Measurements from ENCODE around the gene ADGRL3. TPM values are rescaled to one million over a fixed set of nuclear protein-coding genes. Genes with fewer than 3 reads are reported as not detected.
"Not testable (repeated sequence)": the region's sequence is repeated elsewhere in the genome, so short reads cannot be mapped to it uniquely, and the experiment has no call there.

ADGRL3 gene
- total RNA-seq, 1 donor: under 0.01 TPM

DNA sequence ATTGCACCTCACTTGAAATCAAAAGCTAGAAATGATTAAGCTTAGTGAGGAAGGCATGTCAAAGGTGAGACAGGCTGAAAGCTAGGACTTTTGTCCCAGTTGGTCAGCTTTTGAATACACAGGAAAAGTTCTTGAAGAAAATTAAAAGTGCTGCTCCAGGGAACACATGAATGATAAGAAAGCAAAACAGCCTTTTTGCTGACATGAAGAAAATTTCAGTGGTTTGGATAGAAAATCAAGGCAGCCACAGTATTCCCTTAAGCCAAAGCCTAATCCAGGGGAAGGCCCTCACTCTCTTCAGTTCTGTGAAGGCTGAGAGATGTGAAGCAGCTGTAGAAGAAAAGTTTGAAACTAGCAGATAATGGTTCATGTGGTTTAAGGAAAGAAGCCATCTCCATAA is 150.8 kb downstream of the ADGRL3 start:
- no peak overlapping the region for H3K4me3 ChIP-seq (ENCODE audit: low read depth, low read length)
- DNase-seq (ENCODE audit: low read depth): no peak
- no peak for TF ChIP-seq CTCF (IDR thresholded peaks at IDR 0.05; ENCODE audit: insufficient read depth, low read length)

GRCh38 chr4:61356696-61357095 is 156.6 kb downstream of the ADGRL3 start:
- DNase-seq (ENCODE audit: low read depth): no peak
- no peak overlapping the region for H3K4me3 ChIP-seq (ENCODE audit: low read depth, low read length)
- no peak for TF ChIP-seq CTCF (IDR thresholded peaks at IDR 0.05; ENCODE audit: insufficient read depth, low read length)

- DNase-seq (ENCODE audit: low read depth): no peak
- TF ChIP-seq CTCF (IDR thresholded peaks at IDR 0.05; ENCODE audit: insufficient read depth, low read length): no peak
- no peak overlapping the region for H3K4me3 ChIP-seq (ENCODE audit: low read depth, low read length)
Observed at GRCh38 chr4:61359301-61359700, 159.2 kb downstream of the ADGRL3 start.

GRCh38 chr4:61372817-61373216 is 172.7 kb downstream of the ADGRL3 start:
- H3K4me3 ChIP-seq (ENCODE audit: low read depth, low read length): not testable (repeated sequence)

GRCh38 chr4:61373901-61374440 is 173.8 kb downstream of the ADGRL3 start:
- peak; percentile 35 for DNase-seq (ENCODE audit: low read depth)
- TF ChIP-seq CTCF (IDR thresholded peaks at IDR 0.05; ENCODE audit: insufficient read depth, low read length): no peak
- H3K4me3 ChIP-seq (ENCODE audit: low read depth, low read length): no peak overlapping the region

More at GRCh38 chr4:61372817-61373216, 172.7 kb downstream of the ADGRL3 start:
- DNase-seq (ENCODE audit: low read depth): not testable (repeated sequence)

- TF ChIP-seq CTCF (IDR thresholded peaks at IDR 0.05; ENCODE audit: insufficient read depth, low read length): no peak
- H3K4me3 ChIP-seq (ENCODE audit: low read depth, low read length): no peak overlapping the region
- peak; percentile 67 for DNase-seq (ENCODE audit: low read depth)
Observed at GRCh38 chr4:61374447-61374891, 174.3 kb downstream of the ADGRL3 start.

GRCh38 chr4:61375301-61375700 is 175.2 kb downstream of the ADGRL3 start:
- H3K4me3 ChIP-seq (ENCODE audit: low read depth, low read length): no peak overlapping the region
- no peak for DNase-seq (ENCODE audit: low read depth)
- no peak for TF ChIP-seq CTCF (IDR thresholded peaks at IDR 0.05; ENCODE audit: insufficient read depth, low read length)
